Measurements from ENCODE around the gene DHX32.

DNA sequence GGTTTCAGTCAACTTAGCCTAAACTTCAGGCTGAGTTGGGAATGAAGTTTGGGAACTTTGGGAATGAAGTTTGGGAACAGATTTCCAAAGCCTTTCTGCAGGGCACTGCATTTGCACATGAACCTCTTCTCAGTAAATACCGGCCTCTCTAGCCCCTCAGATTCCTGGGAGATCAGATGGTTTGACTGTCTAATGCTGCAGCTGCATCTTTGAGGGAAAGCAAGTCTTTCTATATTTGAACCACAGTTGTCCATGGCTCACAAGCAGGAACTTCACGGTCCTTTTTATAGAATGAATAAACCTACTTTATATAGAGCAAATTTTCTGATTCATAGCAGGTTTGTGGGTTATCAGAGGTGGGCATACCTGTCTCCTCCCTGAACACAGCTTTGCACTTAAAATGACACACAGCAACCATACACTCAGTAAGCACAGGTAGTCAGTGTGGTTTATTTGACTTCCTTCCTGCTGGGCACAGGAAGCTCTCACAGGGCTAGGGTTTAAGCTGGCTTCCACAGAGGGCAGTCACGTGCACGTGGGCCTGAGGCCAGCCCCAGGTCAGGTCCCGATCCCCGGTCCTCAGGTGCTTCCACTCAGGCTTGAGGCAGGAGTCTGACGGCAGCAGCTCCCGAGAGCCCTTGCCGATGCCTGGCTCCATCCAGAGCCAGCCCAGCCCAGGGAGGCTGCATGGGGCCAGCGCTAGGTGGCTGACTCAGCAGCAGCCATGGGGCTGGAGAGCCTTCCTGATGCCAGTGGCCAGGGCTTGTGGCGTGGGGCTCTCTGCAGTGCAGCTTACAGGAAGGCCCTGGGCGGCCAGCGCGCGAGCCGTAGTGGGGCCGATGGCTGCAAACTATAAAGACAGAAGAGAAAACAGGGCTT is 92.7 kb downstream of the DHX32 start:
- TF ChIP-seq, protein P1, sequence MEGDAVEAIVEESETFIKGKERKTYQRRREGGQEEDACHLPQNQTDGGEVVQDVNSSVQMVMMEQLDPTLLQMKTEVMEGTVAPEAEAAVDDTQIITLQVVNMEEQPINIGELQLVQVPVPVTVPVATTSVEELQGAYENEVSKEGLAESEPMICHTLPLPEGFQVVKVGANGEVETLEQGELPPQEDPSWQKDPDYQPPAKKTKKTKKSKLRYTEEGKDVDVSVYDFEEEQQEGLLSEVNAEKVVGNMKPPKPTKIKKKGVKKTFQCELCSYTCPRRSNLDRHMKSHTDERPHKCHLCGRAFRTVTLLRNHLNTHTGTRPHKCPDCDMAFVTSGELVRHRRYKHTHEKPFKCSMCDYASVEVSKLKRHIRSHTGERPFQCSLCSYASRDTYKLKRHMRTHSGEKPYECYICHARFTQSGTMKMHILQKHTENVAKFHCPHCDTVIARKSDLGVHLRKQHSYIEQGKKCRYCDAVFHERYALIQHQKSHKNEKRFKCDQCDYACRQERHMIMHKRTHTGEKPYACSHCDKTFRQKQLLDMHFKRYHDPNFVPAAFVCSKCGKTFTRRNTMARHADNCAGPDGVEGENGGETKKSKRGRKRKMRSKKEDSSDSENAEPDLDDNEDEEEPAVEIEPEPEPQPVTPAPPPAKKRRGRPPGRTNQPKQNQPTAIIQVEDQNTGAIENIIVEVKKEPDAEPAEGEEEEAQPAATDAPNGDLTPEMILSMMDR (IDR thresholded peaks at IDR 0.05; ENCODE audit: poor library complexity), result no peak
- TF ChIP-seq EZH2 (IDR thresholded peaks at IDR 0.05; ENCODE audit: borderline replicate concordance) (no peak), EZH2phosphoT487 (IDR thresholded peaks at IDR 0.05; ENCODE audit: low read depth, severe bottlenecking, unreplicated experiment) (no peak)

All from hepatocyte (in vitro differentiated cells).